Measurements from ENCODE around the gene CBX1.

The CBX1 gene

GRCh38 chr17:48101012-48101720 lies at the start of gene CBX1:
TSS of gene CBX1 (minus strand) at chr17:48101478. CDS start at chr17:48077004, 24,474 bp downstream.
- DNase-seq (ENCODE audit: low read depth), result peak; percentile 94
- no peak for TF ChIP-seq CTCF (IDR thresholded peaks at IDR 0.05; ENCODE audit: insufficient read depth, low read depth, low read length, missing control alignments)

GRCh38 chr17:48150597-48151001 lies 49.3 kb upstream of the CBX1 start:
- no peak overlapping the region for H3K4me3 ChIP-seq (ENCODE audit: low read length)
- no peak for TF ChIP-seq CTCF (IDR thresholded peaks at IDR 0.05; ENCODE audit: insufficient read depth, low read depth, low read length, missing control alignments)
- no peak for DNase-seq (ENCODE audit: low read depth)

More at GRCh38 chr17:48101012-48101720, at the start of gene CBX1:
- peak within 1 kb of the TSS; percentile 71 for H3K4me3 ChIP-seq (ENCODE audit: low read length)

DNA sequence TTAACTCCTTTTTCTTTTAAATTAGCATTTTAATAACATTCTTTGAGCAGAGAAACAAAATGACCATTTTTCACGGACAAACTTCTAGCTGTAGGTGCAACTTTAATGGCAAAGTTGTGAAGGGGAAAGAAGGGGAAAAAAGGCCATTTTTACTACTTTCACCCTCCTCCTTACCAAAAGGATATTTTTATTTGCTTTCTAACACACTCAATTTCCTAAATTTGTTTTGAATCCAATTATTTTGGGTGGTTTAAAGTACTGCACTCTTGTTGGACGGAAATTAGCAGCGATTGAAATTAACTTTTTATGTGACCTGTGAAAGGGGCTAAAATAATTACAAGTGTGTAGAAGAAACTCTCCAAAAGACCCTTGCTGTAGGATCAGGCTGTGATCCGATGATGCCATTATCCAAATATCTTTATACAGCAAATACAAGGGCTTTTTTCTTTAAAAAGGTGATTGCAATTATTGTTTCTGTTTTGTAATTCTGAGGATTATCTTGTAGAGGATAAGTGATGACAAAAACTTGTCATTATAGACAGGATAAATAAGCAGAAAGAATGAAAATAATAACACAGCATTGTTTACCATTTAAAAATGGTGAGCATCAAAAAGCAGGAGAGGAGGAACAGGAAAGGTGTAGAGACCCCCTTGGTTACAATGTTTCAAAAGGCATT lies 48.6 kb upstream of the CBX1 start:
- no peak for DNase-seq (ENCODE audit: low read depth)
- TF ChIP-seq CTCF (IDR thresholded peaks at IDR 0.05; ENCODE audit: insufficient read depth, low read depth, low read length, missing control alignments), result no peak
- no peak overlapping the region for H3K4me3 ChIP-seq (ENCODE audit: low read length)

GRCh38 chr17:48148854-48149786 lies 47.8 kb upstream of the CBX1 start:
- no peak for TF ChIP-seq CTCF (IDR thresholded peaks at IDR 0.05; ENCODE audit: insufficient read depth, low read depth, low read length, missing control alignments)
- H3K4me3 ChIP-seq (ENCODE audit: low read length), result no peak overlapping the region

DNA sequence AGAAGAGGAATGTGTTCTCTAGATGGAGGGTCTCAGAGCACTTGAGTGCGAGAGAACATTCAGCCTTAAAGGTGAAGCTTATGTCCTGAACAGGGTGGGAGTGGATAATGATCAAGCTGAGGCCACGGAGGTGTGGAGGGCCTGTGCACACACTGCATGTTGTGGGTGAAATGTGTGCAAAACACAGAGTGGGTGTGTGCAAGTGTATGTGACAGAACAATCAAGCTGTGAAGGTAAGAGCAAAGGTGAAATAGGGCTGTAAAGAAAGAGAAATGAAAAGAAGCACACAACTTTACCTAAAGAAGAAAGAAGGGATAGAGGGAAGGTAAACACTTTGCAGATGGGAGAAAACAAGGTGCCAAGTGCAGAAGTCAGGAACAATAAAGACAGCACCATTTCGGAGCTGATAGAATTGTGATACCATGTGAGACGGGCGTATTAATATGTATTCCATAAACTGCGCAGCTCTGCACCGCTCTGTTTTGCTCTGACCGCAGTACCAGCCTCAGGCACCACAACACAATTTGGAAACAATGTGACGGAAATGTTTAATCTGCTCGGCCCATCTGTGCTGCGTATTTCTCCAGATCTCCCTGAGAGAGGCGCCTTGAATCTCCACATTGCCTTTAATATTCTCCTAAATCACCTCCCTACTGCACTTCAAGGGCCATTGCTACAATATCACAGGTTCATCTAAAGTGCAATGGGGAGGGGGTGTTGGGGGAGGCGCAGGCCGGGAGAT lies 46.9 kb upstream of the CBX1 start:
- no peak for TF ChIP-seq CTCF (IDR thresholded peaks at IDR 0.05; ENCODE audit: insufficient read depth, low read depth, low read length, missing control alignments)
- no peak overlapping the region for H3K4me3 ChIP-seq (ENCODE audit: low read length)
- DNase-seq (ENCODE audit: low read depth), result no peak

More at GRCh38 chr17:48148854-48149786, 47.8 kb upstream of the CBX1 start:
- DNase-seq (ENCODE audit: low read depth), result no peak

Measured in epithelial cell of esophagus (primary cell).